ENCODE measurements around the gene ARHGEF4.
A peak's percentile ranks its signal among the peaks of the same experiment; 100 is the strongest.

The ARHGEF4 gene

GRCh38 chr2:130818809-130819208 lies 17.9 kb upstream of the ARHGEF4 start:
- DNase-seq (ENCODE audit: low read depth) = no peak

GRCh38 chr2:130819226-130819607 lies 17.5 kb upstream of the ARHGEF4 start:
- TF ChIP-seq, protein P1, sequence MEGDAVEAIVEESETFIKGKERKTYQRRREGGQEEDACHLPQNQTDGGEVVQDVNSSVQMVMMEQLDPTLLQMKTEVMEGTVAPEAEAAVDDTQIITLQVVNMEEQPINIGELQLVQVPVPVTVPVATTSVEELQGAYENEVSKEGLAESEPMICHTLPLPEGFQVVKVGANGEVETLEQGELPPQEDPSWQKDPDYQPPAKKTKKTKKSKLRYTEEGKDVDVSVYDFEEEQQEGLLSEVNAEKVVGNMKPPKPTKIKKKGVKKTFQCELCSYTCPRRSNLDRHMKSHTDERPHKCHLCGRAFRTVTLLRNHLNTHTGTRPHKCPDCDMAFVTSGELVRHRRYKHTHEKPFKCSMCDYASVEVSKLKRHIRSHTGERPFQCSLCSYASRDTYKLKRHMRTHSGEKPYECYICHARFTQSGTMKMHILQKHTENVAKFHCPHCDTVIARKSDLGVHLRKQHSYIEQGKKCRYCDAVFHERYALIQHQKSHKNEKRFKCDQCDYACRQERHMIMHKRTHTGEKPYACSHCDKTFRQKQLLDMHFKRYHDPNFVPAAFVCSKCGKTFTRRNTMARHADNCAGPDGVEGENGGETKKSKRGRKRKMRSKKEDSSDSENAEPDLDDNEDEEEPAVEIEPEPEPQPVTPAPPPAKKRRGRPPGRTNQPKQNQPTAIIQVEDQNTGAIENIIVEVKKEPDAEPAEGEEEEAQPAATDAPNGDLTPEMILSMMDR (IDR thresholded peaks at IDR 0.05; ENCODE audit: low read length, missing control alignments) = no peak
- DNase-seq (ENCODE audit: low read depth) = no peak
- no peak overlapping the region for H3K4me3 ChIP-seq (replicated peaks; ENCODE audit: low read depth, low read length)

More at GRCh38 chr2:130818809-130819208, 17.9 kb upstream of the ARHGEF4 start:
- H3K4me3 ChIP-seq (replicated peaks; ENCODE audit: low read depth, low read length) = no peak overlapping the region
- TF ChIP-seq, protein P1 (IDR thresholded peaks at IDR 0.05; ENCODE audit: low read length, missing control alignments) = no peak

GRCh38 chr2:130819608-130820278 lies 17.0 kb upstream of the ARHGEF4 start:
- DNase-seq (ENCODE audit: low read depth) = no peak
- TF ChIP-seq, protein P1 (IDR thresholded peaks at IDR 0.05; ENCODE audit: low read length, missing control alignments) = no peak
- H3K4me3 ChIP-seq (replicated peaks; ENCODE audit: low read depth, low read length) = no peak overlapping the region

GRCh38 chr2:130820279-130820861 lies 16.3 kb upstream of the ARHGEF4 start:
- DNase-seq (ENCODE audit: low read depth) = peak; percentile 49
- no peak overlapping the region for H3K4me3 ChIP-seq (replicated peaks; ENCODE audit: low read depth, low read length)
- TF ChIP-seq, protein P1 (IDR thresholded peaks at IDR 0.05; ENCODE audit: low read length, missing control alignments) = no peak

GRCh38 chr2:130821867-130822266 lies 14.8 kb upstream of the ARHGEF4 start:
- TF ChIP-seq, protein P1 (IDR thresholded peaks at IDR 0.05; ENCODE audit: low read length, missing control alignments) = no peak
- no peak for DNase-seq (ENCODE audit: low read depth)

DNA sequence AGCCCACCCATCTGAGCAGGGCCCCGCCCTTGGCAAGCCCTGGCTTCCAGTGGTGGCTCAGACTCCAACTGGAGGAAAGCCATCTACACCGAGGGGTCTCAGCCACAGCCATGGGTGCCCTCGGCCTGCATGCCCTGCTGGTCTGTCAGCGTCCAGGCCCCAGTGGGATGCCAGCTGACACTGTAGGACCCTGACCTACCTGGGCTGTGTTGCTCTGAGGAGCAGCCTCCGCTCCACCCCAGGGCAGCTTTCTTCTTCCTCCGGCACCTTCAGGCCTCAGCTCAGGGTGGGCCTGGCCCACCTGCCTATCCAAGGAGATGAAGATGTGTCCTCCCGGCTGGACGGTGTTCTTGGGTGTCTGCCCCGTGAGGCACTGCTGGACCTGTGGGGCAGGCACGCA lies 13.9 kb upstream of the ARHGEF4 start:
- no peak for DNase-seq (ENCODE audit: low read depth)
- TF ChIP-seq, protein P1 (IDR thresholded peaks at IDR 0.05; ENCODE audit: low read length, missing control alignments) = no peak
- H3K4me3 ChIP-seq (replicated peaks; ENCODE audit: low read depth, low read length) = no peak overlapping the region

More at GRCh38 chr2:130821867-130822266, 14.8 kb upstream of the ARHGEF4 start:
- H3K4me3 ChIP-seq (replicated peaks; ENCODE audit: low read depth, low read length) = no peak overlapping the region

Measured in fibroblast of pulmonary artery (primary cell).